Measurements from ENCODE around the gene GFER.

GFER gene

DNA sequence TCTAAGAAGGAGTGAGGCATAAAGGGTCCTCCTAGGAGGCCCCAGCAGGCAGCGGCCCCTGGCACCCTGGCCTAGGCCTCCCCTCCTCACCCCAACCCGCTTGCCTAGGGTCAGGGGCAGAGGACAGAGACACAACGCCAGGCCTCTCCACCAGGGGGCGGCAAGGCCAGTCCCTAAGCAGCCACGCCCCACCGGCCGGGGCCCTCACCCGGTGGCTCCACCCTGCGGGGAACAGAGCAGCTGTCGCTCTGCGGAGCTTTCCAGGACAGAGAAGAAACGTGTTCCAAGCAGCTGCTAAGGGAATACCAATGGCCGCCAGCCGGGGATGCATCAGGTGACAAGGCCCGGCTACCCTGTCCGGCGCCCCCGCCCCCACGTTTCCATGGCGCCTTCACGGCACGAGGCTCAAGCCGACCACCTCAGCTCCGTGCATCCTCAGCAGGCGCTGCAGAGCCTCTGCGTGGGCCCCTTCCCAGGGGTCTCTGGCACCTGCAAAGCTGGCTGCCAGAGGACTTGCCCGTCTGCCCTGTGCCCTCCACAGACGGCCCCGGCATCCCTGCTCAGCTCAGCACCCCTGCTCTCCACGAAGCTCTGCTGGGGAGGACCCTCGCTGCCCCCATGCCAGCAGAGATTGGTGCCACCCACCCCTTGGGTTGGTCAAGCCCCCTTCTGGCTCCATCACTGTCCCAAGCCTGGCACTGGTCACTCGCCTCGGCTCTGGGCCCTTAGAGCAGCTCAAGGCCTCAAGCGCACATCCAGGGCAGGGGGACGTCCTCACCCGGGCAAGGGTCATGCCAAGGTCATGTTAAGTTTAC is 20.0 kb downstream of the GFER start (continued):
- no peak for TF ChIP-seq ZNF76 (tag by site-specific recombination; IDR thresholded peaks at IDR 0.05; ENCODE audit: borderline replicate concordance, low read depth)
- TF ChIP-seq ZNF16 (tag by site-specific recombination; IDR thresholded peaks at IDR 0.05; ENCODE audit: low read depth), result no peak
- TF ChIP-seq KLF7 (tag by site-specific recombination; IDR thresholded peaks at IDR 0.05; ENCODE audit: borderline replicate concordance), result peak; percentile 94
- TF ChIP-seq GFI1B (tag by site-specific recombination; IDR thresholded peaks at IDR 0.05), result no peak
- peak; percentile 54 for TF ChIP-seq YY2 (tag by site-specific recombination; IDR thresholded peaks at IDR 0.05)
- no peak for TF ChIP-seq WT1 (tag by site-specific recombination; IDR thresholded peaks at IDR 0.05)
- no peak for TF ChIP-seq ZNF266 (tag by site-specific recombination; IDR thresholded peaks at IDR 0.05; ENCODE audit: low read depth)
- TF ChIP-seq, protein P1, sequence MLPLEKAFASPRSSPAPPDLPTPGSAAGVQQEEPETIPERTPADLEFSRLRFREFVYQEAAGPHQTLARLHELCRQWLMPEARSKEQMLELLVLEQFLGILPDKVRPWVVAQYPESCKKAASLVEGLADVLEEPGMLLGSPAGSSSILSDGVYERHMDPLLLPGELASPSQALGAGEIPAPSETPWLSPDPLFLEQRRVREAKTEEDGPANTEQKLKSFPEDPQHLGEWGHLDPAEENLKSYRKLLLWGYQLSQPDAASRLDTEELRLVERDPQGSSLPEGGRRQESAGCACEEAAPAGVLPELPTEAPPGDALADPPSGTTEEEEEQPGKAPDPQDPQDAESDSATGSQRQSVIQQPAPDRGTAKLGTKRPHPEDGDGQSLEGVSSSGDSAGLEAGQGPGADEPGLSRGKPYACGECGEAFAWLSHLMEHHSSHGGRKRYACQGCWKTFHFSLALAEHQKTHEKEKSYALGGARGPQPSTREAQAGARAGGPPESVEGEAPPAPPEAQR (tag by site-specific recombination; IDR thresholded peaks at IDR 0.05), result no peak
- no peak for TF ChIP-seq ZNF560 (tag by site-specific recombination; IDR thresholded peaks at IDR 0.05; ENCODE audit: borderline replicate concordance)
- TF ChIP-seq ZNF404 (tag by site-specific recombination; IDR thresholded peaks at IDR 0.05), result no peak
- TF ChIP-seq, protein P2, sequence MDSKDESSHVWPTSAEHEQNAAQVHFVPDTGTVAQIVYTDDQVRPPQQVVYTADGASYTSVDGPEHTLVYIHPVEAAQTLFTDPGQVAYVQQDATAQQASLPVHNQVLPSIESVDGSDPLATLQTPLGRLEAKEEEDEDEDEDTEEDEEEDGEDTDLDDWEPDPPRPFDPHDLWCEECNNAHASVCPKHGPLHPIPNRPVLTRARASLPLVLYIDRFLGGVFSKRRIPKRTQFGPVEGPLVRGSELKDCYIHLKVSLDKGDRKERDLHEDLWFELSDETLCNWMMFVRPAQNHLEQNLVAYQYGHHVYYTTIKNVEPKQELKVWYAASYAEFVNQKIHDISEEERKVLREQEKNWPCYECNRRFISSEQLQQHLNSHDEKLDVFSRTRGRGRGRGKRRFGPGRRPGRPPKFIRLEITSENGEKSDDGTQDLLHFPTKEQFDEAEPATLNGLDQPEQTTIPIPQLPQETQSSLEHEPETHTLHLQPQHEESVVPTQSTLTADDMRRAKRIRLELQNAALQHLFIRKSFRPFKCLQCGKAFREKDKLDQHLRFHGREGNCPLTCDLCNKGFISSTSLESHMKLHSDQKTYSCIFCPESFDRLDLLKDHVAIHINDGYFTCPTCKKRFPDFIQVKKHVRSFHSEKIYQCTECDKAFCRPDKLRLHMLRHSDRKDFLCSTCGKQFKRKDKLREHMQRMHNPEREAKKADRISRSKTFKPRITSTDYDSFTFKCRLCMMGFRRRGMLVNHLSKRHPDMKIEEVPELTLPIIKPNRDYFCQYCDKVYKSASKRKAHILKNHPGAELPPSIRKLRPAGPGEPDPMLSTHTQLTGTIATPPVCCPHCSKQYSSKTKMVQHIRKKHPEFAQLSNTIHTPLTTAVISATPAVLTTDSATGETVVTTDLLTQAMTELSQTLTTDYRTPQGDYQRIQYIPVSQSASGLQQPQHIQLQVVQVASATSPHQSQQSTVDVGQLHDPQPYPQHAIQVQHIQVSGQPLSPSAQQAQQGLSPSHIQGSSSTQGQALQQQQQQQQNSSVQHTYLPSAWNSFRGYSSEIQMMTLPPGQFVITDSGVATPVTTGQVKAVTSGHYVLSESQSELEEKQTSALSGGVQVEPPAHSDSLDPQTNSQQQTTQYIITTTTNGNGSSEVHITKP (tag by site-specific recombination; IDR thresholded peaks at IDR 0.05), result peak; percentile 72
- TF ChIP-seq, protein P3, sequence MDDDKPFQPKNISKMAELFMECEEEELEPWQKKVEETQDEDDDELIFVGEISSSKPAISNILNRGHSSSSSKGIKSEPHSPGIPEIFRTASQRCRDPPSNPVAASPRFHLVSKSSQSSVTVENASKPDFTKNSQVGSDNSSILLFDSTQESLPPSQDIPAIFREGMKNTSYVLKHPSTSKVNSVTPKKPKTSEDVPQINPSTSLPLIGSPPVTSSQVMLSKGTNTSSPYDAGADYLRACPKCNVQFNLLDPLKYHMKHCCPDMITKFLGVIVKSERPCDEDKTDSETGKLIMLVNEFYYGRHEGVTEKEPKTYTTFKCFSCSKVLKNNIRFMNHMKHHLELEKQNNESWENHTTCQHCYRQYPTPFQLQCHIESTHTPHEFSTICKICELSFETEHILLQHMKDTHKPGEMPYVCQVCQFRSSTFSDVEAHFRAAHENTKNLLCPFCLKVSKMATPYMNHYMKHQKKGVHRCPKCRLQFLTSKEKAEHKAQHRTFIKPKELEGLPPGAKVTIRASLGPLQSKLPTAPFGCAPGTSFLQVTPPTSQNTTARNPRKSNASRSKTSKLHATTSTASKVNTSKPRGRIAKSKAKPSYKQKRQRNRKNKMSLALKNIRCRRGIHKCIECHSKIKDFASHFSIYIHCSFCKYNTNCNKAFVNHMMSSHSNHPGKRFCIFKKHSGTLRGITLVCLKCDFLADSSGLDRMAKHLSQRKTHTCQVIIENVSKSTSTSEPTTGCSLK (tag by site-specific recombination; IDR thresholded peaks at IDR 0.05), result no peak
- TF ChIP-seq, protein P4, sequence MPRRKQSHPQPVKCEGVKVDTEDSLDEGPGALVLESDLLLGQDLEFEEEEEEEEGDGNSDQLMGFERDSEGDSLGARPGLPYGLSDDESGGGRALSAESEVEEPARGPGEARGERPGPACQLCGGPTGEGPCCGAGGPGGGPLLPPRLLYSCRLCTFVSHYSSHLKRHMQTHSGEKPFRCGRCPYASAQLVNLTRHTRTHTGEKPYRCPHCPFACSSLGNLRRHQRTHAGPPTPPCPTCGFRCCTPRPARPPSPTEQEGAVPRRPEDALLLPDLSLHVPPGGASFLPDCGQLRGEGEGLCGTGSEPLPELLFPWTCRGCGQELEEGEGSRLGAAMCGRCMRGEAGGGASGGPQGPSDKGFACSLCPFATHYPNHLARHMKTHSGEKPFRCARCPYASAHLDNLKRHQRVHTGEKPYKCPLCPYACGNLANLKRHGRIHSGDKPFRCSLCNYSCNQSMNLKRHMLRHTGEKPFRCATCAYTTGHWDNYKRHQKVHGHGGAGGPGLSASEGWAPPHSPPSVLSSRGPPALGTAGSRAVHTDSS (tag by site-specific recombination; IDR thresholded peaks at IDR 0.05), result no peak
- TF ChIP-seq IKZF3 (tag by site-specific recombination; IDR thresholded peaks at IDR 0.05), result no peak; the same call in 1 of the 2 replicates
- no peak for TF ChIP-seq ZNF223 (tag by site-specific recombination; IDR thresholded peaks at IDR 0.05)
- peak; percentile 74; the same call in 1 of the 2 replicates for TF ChIP-seq KLF8 (tag by site-specific recombination; IDR thresholded peaks at IDR 0.05)
- peak; percentile 82 for TF ChIP-seq ZBTB48 (tag by site-specific recombination; IDR thresholded peaks at IDR 0.05)
- TF ChIP-seq ZFP69B (tag by site-specific recombination; IDR thresholded peaks at IDR 0.05), result peak; percentile 58; the same call in 1 of the 2 replicates
- TF ChIP-seq, protein P5, sequence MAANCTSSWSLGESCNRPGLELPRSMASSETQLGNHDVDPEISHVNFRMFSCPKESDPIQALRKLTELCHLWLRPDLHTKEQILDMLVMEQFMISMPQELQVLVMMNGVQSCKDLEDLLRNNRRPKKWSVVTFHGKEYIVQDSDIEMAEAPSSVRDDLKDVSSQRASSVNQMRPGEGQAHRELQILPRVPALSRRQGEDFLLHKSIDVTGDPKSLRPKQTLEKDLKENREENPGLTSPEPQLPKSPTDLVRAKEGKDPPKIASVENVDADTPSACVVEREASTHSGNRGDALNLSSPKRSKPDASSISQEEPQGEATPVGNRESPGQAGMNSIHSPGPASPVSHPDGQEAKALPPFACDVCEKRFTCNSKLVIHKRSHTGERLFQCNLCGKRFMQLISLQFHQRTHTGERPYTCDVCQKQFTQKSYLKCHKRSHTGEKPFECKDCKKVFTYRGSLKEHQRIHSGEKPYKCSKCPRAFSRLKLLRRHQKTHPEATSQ (tag by site-specific recombination; IDR thresholded peaks at IDR 0.05), result no peak
- TF ChIP-seq ZNF335 (tag by site-specific recombination; conservative IDR thresholded peaks at IDR 0.05), result peak; percentile 54
- no peak for TF ChIP-seq ZNF132 (tag by site-specific recombination; IDR thresholded peaks at IDR 0.05; ENCODE audit: borderline replicate concordance)
- no peak for TF ChIP-seq ZNF830 (tag by site-specific recombination; IDR thresholded peaks at IDR 0.05; ENCODE audit: low read depth)
- no peak for TF ChIP-seq ZNF623 (tag by site-specific recombination; IDR thresholded peaks at IDR 0.05)
